Eye (tissue), 1 donor: ENCODE measurements around the gene SLC44A5.
"Not testable (repeated sequence)": the region's sequence is repeated elsewhere in the genome, so short reads cannot be mapped to it uniquely, and the experiment has no call there.

Experiments
- DNase-seq: peaks from one replicate; pipeline ENCODE4 v3.0.0-alpha.2; 2015

SLC44A5 gene

GRCh38 chr1:75611014-75611413 lies at the start of gene SLC44A5:
TSS of gene SLC44A5 (minus strand) at chr1:75611114. CDS start at chr1:75541447, 69,667 bp downstream.
- no peak for DNase-seq

DNA sequence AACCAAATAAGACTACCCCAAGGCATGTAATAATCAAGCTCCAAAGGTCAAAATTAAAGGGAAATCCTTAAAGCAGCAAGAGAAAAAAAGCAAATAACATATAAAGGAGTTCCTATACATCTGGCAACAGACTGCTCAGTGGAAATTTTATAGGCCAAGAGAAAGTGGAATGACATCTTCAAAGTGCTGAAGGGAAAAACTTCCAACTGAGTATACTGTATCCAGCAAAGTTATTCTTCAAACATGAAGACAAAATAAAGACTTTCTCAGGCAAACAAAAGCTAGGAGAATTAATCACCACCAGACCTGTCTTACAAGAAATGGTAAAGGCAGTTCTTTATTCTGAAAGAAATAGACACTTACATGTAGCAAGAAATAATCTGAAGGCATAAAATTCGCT lies 45.0 kb upstream of the SLC44A5 start:
- no peak for DNase-seq

DNA sequence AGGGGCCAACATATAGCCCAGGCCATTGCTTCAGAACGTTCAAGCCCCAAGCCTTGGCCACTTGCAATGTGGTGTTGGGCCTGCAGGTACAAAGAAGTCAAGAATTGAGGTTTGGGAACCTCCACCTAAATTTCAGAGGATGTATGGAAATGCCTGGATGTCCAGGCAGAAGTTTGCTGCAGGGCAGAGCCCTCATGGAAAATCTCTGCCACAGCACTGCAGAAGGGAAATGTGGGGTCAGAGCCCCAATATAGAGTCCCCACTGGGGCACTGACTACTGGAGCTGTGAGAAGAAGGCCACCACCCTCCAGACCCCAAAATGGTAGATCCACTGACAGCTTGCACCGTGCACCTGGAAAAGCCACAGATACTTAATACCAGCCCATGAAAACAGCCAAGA lies 36.3 kb upstream of the SLC44A5 start:
- DNase-seq, result not testable (repeated sequence)

DNA sequence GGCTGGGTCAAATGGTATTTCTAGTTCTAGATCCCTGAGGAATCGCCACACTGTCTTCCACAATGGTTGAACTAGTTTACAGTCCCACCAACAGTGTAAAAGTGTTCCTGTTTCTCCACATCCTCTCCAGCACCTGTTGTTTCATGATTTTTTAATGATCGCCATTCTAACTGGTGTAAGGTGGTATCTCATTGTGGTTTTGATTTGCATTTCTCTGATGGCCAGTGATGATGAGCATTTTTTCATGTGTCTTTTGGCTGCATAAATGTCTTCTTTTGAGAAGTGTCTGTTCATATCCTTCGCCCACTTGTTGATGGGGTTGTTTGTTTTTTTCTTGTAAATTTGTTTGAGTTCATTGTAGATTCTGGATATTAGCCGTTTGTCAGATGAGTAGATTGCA lies 34.2 kb upstream of the SLC44A5 start:
- not testable (repeated sequence) for DNase-seq

GRCh38 chr1:75643460-75643859 lies 32.5 kb upstream of the SLC44A5 start:
- peak; percentile 18 for DNase-seq

GRCh38 chr1:75641325-75641724 lies 30.4 kb upstream of the SLC44A5 start:
- no peak for DNase-seq

DNA sequence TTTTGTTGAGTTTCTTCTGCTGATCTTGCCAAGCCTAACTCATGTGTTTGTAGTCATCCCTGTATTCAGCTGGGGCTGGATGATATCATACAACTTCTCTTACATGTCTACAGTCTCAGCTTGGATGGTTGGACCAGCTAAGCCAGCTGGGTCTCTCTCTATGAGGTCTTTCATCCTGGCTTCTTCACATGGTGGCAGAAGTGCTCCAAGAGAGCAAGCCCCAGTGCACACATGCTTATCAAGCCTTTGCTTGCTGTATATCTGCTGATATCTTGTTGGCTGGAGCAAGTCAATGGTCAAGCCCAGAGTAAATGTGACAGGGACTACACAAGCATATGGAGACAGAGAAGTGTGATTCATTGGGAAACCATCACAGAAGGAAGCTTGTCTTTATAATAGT lies 29.2 kb upstream of the SLC44A5 start:
- DNase-seq, result no peak

- DNase-seq, result peak; percentile 77
These were observed 21.5 kb upstream of the SLC44A5 start for GRCh38 chr1:75632350-75632949.

- no peak for DNase-seq
These were observed 20.1 kb upstream of the SLC44A5 start for GRCh38 chr1:75630998-75631397.

- peak; percentile 42 for DNase-seq
These were observed 19.2 kb upstream of the SLC44A5 start for GRCh38 chr1:75630004-75630594.

DNA sequence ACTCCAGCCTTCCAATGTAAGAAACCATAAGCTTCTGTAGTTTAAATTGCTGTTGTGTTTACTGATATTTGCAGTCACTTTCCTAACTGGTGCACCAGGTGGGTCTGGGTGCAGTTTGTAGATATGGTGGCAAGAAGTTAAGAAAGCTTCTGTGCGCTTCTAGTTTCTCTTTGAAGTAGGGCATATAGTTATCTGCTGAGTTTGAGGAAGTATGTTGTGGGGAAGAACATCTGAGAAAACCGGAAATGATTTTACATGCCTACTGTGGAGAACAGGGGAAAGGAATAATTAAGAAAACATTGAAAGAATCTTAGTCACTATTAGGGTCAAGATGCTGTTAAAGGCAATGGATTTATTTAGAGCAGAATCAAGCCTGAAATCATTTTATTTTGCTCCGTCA lies 14.9 kb upstream of the SLC44A5 start:
- no peak for DNase-seq

DNA sequence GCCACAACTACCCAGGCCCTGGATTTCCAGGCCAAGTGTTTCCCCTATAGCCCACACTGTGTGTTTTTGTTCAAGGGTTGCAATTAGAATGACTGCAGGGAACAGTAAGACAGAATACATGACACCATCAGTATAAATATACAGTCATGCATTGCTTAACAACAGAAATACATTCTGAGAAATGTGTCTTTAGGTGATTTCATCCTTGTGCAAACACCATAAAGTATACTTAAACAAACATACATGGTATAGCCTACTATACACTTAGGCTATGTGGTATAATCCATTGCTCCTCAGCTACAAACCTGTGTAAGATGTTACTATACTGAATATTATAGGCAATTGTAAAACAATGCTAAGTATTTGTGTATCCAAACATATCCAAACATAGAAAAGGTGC lies 7.5 kb upstream of the SLC44A5 start:
- no peak for DNase-seq

DNA sequence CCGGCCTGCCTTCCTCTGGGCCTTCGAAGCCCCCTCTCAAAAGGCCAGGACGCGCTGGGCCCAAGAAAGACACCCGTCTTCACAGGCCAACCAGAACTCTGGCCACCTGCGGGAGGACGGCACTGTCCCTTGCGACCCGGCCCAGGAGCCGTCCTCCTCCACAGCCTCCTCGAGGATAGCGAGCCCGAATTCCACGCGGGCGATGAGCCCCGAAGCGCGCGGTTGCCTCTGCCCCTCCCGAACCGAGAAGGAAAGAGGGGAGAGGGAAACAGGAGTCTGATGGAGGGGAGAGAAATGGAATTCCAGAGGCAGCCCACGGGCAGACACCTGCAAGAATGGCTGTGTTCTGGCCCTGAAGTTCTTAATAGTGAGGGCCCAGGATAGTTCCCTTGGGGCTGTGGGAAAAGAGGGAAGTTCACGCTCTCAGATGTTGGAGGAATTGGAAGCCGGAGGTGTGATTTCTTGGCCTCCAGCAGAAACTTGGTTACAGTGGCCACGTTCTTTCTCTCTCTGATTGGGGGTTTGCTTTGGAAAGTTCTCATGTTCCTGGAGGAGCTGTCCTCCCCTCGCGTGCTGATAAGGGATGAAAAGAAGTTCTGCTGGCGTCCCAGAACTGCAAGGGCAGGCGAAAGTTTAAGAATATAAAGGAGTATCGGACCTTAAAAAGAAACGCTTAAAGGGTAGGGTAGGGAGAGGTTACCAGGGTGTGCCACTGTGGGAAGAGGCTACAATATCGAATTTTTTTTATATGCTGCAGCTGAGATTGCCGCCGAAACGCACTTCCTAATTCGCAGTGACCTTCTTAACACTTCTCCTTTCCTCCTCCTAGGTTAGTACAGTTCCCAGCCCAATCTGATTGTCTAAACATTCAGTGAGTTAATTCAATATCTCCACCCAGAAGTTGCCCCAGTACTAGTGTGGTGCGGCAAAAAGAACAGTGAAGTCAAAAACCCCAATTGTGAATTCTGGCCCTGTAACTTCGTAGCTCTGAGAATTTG lies 5.8 kb upstream of the SLC44A5 start:
- peak; percentile 79 for DNase-seq

DNA sequence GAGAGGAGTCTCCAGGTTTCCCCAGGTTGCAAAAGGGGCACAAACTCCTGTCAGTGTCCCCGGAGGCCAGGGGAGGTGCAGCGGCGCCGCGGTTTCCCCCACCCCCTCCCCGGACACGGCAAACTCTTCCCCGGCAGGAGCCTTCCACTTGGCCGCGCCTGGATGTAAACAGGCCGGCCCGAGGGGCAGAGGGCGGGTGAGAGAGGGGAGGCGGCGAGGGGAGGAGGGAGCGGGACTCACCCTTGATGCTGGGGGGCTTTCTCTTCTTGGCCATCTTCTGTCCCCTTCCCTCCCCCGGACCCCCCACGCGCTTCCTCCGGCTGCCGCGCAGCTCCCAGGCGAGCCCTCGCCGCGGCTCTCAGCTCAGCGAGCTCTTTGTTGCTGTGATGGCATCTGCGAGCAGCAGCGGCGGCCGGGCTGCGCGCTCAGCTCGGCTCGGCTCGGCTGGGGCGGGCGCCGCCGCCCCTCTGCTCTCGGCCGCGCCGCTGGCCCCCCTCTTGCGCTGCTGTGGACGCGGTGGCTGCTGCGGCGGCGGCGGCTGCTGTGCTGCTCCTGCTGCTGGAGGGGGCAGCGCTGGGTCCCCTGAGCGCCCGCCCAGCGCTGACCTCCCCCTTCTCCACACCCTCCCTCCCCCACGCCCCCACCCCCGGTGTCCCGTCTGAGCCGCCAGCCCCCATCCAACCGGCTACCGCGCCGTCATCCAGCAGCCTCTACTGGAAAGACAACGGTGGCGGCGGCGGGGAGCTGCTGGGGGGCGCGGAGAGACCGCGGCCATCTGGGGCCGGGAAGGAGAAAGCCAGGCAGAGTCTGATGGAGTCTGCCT lies 4.9 kb upstream of the SLC44A5 start:
- DNase-seq, result peak; percentile 87

DNA sequence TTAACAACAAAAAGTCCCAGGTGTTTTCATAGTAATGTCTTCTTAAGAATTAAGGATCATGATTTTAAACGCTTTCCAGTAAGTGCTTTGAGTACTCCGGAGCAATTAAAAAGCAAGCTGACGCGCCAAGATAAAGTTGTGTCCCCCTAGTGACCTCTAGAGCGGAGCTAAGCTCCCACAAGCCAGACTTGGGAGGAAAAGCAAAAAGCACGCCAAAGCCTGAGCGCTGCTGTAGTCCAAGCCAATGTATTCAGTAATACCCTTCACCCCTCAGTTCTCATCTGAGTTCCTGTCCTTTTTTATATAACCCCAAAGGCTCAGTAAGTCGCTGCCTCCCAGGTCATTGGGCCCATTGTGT lies 3.5 kb upstream of the SLC44A5 start:
- DNase-seq, result no peak

DNA sequence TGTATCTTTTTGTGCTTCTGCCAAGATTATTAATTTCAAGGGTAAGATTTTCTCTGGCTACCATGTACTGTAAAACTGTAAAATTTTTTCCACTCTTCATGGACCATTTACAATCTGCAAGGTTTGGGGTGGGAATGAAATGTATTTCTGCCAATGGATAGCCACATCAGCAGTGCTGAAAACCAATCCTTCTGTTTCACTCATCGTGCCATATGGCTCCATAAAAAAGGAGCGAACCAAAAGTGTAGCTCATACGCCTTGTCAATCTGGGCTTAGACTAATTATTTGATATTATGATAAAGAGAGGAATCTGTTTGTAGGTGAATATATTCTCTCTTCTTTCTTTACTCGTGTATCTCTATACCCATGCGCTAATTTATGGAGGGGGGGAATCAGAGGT lies 3.0 kb upstream of the SLC44A5 start:
- peak; percentile 25 for DNase-seq

GRCh38 chr1:75612976-75613375 lies 2.1 kb upstream of the SLC44A5 start:
- DNase-seq, result no peak

DNA sequence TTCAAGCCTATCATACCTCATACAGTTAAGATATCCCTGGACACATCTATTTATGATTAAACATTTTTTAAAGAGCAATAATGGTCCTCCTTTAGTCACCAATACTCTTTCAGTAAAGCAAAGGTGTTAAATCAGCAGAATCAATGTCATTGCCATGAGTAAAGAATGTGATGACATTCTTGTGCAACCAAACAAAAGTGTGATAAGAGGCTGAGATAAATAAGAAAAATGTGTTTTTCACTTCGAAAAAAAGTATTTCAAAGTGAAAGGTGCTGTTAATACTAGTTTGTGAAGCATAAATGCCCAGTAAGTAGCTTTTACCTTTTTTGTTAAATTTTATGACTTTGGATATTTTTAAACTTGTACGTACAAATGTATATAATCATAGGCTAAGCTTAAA lies 8.4 kb downstream of the SLC44A5 start:
- no peak for DNase-seq

DNA sequence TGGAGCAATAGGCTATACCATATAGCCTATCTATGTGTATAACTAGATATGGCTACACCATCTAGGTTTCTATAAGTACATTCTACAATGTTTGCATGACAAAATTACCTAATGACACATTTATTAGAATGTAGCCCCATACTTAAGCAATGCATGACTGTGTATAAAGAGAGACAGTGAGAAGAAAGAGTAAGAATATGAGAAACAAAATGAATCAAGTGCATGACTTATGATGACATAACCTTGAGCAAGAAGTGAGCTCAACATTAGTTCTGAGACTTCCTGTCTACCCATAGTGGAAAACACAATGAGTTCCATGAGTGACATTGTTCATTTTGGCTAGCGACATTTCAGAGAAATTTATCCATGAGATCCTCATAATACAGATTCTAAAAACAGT lies 10.1 kb downstream of the SLC44A5 start:
- no peak for DNase-seq

GRCh38 chr1:75594327-75594726 lies 16.6 kb downstream of the SLC44A5 start:
- DNase-seq, result no peak

DNA sequence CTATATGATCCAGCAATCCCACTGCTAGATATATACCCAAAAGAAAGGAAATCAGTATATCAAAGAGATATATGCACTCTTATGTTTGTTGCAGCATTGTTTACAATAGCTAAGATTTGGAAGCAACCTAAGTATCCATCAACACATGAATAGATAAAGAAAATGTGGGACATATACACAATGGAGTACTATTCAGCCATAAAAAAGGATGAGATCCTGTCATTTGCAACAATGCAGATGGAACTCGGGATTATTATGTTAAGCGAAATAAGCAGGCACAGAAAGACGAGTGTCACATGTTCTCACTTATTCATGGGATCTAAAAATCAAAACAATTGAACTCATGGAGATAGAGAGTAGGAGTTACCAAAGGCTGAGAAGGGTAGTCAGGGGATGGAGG lies 17.5 kb downstream of the SLC44A5 start:
- not testable (repeated sequence) for DNase-seq

DNA sequence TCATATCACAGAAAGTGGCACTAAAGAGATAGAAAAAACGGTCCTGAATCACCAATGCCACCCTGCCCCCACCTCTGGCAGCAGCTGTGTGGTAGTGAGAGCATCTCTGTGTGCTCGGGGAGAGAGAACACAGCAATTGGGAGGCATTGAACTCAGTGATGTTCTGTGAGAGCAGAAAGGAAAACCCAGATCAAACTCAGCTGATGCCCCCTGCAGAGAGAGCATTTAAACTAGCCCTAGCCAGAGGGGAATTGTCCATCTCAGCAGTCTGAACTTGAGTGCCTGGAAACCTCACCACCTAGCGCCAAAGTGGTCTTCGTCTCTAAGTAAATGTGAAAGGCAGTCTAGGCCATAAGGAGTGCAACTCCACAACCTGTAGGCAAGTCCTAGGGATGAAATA lies 21.3 kb downstream of the SLC44A5 start:
- DNase-seq, result no peak
